Adipose tissue (tissue), 3 donors: ENCODE data around the gene FOXC2. TPM values are rescaled to one million over a fixed set of nuclear protein-coding genes. Genes with fewer than 3 reads are reported as not detected.

Source experiments
- H3K27ac ChIP-seq: one replicate; pipeline ENCODE4 v1.5.1; 2013; ENCODE audit warnings: low read depth, low read length
- WGBS, 3 donors: extraction: QIAGEN DNeasy Blood & Tissue Kit; methylation state at CpG; one replicate each; pipeline ENCODE4 v1.1.7; 2013; 5-methylcytosine and 5-hydroxymethylcytosine counted together
- polyA plus RNA-seq, 3 donors: library from polyadenylated mRNA; stranded (reverse); fragments of 200-250 nt; gene quantifications; one replicate each; pipeline ENCODE4 v1.2.3, GENCODE V29; 2013
- donor health status: healthy with polysubstance abuse.
- donor health status: Bipolar disorder and iron deficiency.
- donor health status: healthy.

The FOXC2 gene
- polyA plus RNA-seq = 1 to 10 TPM in 1 of 3 donors, under 1 TPM in 2; 0.08 to 1.0 (median 0.90) TPM

DNA sequence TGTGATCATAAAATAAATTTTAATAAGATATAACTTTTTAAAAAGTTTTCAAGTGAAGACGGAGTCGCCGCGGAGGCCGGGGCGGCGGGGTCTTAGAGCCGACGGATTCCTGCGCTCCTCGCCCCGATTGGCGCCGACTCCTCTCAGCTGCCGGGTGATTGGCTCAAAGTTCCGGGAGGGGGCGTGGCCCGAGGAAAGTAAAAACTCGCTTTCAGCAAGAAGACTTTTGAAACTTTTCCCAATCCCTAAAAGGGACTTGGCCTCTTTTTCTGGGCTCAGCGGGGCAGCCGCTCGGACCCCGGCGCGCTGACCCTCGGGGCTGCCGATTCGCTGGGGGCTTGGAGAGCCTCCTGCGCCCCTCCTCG lies at the start of gene FOXC2:
FOXC2 (plus strand) TSS at position 229 of the 365 bp plus-strand sequence. CDS start 507 bp downstream, outside the sequence.
- 2 to 5% (median 2%) methylated on average over 30 of the region's 30 CpGs for WGBS, 3 donors
- H3K27ac ChIP-seq = no peak within 1 kb of the TSS

DNA sequence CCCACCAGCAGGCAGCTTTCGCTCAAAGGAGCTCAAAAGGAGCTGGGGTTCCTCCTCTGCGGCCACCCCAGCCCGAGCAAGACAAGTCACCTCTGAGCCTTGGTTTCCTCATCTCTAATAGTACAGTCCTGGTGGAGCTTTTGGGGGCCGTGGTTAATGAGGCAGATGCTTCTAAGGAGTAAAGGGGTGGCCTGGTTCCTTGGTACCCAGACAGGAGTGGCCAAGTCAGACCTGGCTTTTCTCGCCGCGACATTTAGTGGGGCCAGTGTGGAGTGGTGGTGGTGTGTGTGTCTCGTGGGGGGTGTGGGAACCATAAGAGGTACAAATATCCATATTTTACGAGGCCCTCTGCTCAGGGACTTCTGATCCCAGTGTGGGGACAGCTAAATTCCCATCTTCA lies 49.6 kb upstream of the FOXC2 start:
- 51 to 68% (median 60%) methylated on average over 9 of the region's 9 CpGs for WGBS, 3 donors
- H3K27ac ChIP-seq = no peak overlapping the region

DNA sequence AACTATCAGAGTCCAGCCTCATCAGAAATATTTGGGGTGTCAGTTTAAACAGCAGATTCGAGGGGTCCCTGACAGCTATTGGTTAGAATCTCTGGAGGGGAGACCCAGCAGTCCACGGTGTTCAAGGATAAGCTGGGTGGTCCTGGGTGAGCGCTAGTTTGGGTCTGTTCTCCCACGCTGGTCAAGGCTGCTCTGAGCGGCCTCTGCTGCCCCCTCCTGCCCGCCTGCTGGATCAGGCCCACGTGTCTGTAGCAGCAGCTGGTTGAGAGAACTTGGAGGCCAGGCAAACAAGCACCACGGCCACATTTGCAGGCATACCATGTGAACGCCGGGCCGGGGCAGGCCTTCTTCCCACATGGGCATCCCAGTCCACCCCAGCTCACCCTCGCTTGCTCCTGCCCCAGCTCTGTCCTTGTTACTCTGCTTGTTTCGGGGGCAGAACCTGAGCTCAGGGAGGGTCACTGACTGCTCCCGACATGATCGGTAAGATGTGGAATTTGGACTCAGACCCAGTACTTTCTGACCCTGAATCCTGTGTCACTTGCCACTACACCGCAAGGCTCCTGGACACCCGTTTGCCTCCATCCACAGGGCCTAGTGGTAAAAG lies 48.9 kb upstream of the FOXC2 start:
- H3K27ac ChIP-seq = no peak overlapping the region
- 20 to 24% (median 23%) methylated on average over 17 of the region's 17 CpGs for WGBS, 3 donors

DNA sequence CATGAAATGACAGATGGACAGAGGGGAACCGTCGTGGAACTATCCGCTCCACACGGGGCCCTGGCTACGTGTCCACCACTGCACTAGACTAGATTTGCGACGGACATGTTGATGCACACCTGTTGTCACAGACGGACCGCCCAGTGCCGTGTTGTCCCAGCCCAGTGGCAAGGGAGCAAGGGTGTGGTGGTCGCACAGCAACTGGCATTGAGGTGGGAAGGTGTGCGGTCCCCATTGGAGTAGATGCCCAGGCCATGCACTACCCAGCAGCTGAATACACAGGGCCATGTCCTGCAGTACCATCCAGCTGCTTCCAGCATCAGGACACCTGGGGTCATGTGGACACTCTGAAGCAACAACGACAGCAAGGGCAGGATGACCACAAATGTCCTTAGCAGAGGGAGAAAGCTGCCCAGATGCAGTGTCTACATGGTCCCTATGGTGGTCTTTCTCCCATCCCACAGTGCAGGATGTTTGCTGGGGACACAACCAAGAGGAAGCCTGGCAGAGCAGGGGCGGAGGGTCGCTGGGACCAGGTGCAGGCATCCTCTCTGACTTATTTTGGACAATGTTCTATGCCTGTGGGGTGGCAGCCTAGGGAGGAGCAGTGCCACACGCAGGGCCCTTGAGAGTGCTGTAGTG lies 47.5 kb upstream of the FOXC2 start:
- no peak overlapping the region for H3K27ac ChIP-seq
- 85 to 92% (median 88%) methylated on average over 16 of the region's 16 CpGs for WGBS, 3 donors

DNA sequence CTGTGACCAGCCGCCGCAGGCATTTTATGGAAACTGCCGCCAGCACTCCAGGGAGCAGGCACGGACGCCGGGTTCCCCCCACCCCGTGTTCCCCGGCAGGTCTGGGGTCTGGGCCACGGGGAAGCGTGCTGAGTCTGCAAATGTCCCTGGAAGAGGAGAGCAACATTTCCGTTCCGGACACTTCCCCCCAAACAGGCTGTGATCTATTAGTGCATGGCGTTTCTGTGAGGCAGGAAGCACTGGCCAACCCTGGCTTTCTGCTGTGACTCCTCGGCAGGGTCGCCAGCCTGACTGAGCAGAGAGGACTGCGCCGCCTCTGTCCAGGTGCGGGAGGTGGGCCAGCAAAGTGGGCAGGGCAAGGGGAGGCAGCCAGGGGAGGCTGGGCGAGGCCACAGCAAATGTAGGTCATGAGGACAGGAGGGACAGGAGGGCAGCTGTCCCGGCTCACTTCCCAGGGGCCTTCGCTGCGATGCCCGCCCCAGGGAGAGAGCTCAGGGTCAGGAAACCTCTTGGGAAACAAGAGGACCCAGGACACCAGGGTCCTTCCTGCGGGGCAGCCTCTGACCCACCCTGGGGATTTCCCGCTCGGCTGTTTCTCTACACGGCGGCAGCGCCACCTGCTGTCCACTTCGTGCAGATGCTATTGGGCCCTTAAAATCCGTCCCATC lies 46.8 kb upstream of the FOXC2 start:
- H3K27ac ChIP-seq = no peak overlapping the region
- 11 to 24% (median 17%) methylated on average over 31 of the region's 31 CpGs for WGBS, 3 donors

DNA sequence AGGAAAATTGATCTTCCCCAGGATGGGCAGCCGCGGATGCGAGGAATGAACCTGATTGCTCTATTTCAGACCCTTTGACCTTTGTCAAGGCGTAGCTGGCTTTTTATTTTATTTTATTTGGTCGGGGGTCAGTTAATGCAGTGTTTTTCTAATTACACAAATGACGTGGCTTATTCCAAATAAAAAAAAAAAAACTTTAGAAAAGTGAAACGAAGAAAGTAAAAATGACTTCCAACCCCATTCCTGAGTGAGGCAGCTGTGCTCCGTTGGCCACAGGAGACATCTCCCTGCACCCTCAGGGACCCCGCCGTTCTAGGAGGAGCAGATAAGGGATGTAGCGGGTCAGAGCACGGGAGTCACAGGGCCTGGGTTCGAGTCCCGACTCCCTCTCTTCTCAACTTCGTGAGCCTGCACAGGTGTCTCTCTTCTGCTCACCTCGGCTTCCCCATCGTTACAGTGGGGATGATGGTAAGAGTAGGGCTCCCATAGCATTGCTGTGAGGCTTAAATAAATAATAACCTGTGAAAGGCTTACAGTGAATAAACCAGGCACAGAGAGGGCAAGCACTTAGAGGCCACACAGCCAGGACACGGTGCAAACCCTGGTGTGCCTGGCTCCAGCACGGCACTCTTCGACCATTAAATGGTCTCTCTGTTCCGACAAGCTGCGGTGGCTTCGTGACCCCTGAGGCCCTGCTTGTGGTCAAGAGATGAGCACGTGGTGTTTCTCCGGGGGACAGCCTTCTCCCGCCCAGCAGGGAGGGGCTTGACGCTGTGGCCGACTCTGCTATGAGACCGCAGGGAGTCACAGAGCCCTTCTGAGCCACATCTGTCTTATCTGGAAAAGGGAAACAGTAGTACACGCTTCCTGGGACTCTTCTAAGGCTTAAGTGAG lies 46.1 kb upstream of the FOXC2 start:
- no peak overlapping the region for H3K27ac ChIP-seq
- WGBS, 3 donors = 38 to 46% (median 38%) methylated on average over 30 of the region's 30 CpGs

DNA sequence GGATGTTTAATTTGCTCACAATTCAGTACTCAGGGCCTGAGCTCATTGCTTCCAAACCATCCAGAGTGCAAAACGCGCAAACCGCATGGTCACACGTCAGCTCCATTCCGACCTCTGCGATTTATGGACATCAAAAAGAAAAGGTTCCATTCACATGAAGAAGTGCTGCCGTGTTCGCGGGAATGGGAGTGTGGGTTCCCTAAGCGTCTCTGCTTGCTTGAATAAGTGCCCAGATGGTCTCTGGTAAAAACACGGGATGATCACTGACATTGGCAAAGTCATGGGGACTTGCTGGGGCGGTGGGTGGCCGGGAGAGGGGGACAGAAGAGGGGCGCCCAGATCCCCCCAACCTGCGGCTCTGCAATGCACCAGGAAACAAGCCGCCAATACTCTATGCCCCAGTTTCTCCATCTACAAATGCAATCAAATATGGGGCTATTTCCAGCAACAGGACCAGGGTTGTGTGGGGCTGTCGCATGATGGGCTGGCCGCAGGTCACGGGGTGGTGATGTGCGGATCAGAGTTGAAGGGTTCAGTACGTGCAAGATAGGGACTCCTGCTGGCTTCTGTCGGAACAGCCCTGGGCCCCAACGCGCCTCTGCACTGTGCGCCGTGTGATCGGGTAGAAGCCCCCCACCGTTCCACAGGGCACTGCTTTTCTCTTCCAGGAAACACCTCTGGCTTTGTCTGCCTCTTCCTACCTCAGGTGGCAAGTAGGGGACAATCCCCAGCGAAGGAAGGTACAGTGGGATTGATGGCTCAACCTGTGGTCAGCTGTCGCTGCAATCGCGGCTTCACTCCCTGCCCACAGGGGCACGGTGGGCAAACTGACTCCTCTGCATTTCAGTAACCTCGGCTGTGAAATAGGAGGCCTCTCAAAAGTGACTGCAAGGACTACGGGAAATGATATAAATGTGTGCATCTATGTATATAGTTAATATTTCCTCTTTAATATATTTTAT lies 45.1 kb upstream of the FOXC2 start:
- WGBS, 3 donors = 67 to 77% (median 72%) methylated on average over 35 of the region's 35 CpGs
- H3K27ac ChIP-seq = no peak overlapping the region

DNA sequence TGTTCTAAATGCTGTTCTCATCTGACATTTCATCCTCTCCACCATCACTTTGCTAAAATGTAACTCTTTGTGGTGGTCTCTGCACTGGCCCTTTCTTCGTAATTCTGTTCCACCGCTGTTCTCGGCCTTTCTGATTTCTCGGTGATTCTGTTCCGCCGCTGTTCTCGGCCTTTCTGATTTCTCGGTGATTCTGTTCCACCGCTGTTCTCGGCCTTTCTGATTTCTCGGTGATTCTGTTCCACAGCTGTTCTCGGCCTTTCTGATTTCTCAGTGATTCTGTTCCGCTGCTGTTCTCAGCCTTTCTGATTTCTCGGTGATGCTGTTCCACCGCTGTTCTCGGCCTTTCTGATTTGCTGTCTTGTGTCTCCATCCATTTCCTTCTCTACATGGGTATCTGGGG lies 44.0 kb upstream of the FOXC2 start:
- WGBS, 3 donors = 86 to 91% (median 86%) methylated on average over 16 of the region's 16 CpGs
- no peak overlapping the region for H3K27ac ChIP-seq

DNA sequence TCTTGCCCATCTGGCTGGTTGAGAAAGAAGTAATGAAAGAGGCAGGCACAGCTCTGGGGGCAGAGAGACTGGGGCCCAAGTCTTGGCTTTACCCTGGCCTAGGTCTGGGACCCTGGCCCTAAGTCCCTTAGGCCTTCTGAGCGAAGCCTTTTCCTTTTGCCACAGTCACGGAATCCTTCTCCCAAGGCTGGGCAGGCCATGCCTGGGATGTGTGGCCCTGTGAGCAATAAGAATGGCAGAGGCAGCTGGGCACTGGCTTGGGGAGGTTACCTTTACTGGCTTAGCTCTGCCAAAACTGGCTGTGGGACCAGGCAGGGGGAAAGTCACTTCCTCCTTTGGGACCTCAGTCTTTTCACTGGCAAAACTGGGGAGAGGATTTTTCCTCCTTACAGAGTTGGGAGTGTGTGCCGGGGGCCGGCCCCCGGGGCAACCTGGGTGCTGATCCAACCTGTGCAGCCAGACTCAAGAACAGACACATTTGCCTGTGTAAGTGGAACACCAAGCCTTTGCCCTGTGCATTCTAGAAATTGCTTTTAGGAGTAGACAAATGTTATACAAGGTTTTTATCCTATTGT lies 43.4 kb upstream of the FOXC2 start:
- no peak overlapping the region for H3K27ac ChIP-seq
- 54 to 75% (median 69%) methylated on average over 5 of the region's 5 CpGs for WGBS, 3 donors

DNA sequence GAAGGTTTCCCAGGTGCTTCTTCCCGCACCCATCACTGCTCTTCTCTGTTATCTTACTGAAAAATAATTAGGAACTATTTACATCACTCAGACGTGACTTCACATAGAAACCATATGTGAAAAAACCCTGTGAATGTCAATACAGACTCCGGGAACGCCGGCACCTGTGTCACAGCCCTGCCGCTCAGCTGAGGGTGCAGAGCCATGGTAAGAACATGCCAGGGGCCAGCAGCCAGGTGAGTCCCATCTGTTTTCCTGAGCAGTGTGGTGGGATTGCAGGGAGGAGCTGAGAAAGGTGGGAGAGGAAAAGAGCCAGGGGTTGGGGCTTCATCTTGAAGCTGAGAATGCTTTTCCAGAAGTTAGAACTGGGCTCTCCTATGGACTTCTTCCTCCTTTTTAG lies 42.6 kb upstream of the FOXC2 start:
- H3K27ac ChIP-seq = no peak overlapping the region
- 15 to 62% (median 59%) methylated on average over 6 of the region's 6 CpGs for WGBS, 3 donors

DNA sequence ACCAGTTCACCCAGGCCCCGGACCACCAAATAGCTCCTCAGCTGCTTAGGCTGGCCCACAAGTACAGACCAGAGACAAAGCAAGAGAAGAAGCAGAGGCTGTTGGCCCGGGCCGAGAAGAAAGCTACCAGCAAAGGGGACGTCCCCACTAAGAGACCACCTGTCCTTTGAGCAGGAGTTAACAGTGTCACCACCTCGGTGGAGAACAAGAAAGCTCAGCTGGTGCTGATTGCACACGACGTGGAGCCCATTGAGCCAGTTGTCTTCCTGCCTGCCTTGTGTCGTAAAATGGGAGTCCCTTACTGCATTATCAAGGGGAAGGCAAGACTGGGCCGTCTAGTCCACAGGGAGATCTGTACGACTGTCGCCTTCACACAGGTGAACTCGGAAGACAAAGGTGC lies 40.9 kb upstream of the FOXC2 start:
- no peak overlapping the region for H3K27ac ChIP-seq
- WGBS, 3 donors = 61 to 72% (median 66%) methylated on average over 12 of the region's 12 CpGs

DNA sequence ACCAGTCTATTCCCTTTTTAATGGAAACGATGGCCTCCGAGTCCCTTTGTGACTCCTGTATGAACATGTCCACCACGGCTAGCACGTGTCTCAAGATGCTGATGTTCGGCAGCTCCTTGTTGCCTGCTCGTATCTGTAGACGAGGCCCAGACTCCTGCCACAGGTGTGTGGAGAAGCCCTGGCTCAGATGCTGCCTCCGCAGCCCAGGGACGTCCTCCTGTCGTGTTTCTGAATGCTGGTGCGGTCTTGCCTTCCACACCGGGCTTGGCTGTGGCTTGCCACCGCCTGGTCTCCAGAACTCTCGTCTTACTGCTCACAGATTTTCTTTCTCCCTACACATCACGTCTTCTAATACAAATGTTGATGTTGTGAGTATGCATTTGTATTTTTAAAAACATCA lies 39.3 kb upstream of the FOXC2 start:
- 95 to 96% (median 95%) methylated on average over 15 of the region's 15 CpGs for WGBS, 3 donors
- no peak overlapping the region for H3K27ac ChIP-seq

DNA sequence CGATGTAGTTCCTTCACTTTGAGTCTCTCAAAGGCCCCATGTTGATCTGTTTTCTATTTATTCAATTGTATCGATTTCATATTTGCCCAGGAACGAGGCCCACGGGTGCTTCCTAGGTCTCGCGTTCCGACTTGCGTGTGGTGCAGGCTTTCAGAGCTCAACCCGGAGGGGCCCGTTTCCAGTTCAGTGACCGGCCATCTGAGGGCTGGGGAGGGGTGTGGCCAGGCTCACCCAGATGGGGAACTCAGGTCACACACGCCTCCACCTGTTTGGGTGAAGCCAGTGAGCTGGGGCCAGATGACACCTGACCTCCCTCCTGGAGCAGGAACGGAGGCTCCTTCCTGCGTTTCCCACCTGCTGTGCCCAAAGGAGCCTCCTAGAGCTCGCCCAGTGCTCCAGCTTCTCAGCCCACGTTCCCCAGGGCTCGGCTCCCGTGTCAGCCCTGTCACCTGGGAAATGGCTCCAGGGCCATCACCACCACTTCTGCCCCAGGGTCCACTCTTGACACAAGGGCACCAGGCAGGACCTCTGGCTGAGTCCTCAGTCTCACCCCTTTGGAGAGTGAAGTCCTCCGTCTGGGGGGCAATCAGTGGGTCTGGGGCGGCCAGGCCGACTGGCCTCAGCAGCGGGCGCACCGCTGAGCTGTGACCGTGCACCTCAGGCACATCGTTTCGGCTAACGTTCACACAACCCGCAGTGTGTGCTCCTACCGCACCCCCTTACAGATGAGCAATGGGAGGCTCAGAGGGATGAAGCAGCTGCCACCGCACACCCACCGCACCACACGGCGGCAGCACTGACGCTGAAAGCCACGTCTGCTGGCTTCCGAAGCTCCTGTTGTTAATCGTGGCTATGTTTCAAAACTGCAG lies 38.3 kb upstream of the FOXC2 start:
- 92 to 95% (median 95%) methylated on average over 38 of the region's 38 CpGs for WGBS, 3 donors
- no peak overlapping the region for H3K27ac ChIP-seq

DNA sequence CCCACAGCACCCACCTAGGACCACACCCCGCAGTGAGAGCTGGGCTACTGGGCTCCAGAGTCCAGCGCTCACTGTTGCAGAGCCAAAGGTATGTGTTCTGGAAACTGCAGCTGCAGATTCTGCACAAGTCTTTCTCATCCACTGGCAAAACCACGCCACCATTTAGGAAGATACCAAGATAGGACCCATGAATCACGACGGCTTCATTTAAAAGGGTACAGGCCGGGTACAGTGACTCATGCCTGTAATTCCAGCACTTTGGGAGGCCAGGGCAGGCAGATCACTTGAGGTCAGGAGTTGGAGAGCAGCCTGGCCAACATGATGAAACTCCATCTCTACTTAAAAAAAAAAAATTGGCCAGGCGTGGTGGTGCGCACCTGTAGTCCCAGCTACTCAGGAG lies 37.5 kb upstream of the FOXC2 start:
- no peak overlapping the region for H3K27ac ChIP-seq
- 84 to 90% (median 87%) methylated on average over 8 of the region's 8 CpGs for WGBS, 3 donors

DNA sequence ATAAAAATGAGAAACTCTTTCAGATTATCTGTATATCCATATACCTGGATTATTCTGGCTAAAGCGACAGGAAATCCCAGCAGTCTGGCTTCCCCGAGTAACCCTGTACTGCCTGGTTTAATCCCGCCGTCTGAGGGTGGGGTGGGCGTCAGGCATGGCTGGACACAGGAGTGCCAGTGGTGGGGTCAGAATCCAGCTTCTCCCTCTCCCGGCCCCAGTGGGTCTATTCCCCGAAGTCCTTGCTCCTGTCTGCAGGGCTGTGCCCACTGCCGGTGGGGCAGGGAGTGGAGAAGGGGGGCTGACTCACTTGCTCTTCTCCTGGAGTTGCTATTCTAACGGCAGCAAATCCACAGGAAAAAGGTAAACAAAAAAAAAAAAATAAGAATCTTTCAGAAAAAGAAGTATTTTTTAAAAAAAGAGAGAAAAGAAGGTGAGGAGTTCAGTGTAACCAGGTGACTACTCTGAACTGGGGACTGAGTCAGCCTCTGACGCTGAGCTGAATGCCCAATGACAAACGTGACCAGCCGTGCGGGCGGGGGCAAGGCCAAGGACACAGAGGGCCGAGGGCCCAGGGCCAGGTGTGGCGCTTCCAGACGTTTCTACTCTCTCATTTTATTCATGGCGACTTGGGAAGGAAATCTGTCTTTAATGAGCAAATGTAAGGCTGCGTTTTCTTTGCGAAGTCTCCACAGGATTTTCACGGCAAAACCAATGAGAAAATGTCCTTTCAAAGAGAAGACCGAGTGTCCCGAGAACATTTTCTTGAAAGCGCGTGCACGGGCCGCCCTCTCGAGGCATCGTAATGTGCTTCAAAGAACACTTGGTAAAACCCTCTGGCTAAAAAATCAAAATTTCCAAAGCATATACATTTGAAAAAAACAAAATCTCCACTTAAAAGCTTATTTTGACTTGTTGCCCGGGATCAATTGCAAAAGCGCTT lies 36.1 kb upstream of the FOXC2 start:
- WGBS, 3 donors = 78 to 80% (median 80%) methylated on average over 31 of the region's 31 CpGs
- no peak overlapping the region for H3K27ac ChIP-seq

DNA sequence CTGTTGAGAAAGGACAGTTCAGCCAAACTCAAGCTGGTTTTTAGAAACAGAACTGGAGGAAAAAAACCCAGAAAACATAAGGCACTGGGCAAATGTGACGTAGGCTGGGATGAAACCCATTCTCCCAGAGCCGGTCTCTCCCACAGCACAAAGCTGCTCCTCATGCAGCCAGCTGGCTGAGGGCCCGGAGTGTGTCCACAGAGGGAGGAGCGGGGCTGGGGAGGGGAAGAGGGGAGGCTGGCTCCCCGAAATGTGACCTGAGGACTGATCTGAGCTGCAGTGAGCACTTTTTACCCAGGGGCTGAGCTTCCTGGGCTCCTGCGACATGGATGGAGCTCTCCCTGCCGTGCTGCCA lies 35.5 kb upstream of the FOXC2 start:
- WGBS, 3 donors = 59 to 74% (median 61%) methylated on average over 7 of the region's 7 CpGs
- H3K27ac ChIP-seq = no peak overlapping the region
